GM12891 (cell line): Measurements from ENCODE around the gene C11orf98.

Experiments
- POLR2A ChIP-seq: IDR thresholded peaks from 2 replicates; pipeline ENCODE4 v1.6.1; 2011; ENCODE audit warnings: low read depth, low read length, control low read depth
- SPI1 ChIP-seq: IDR thresholded peaks from 2 replicates; pipeline ENCODE4 v1.6.1; 2011; ENCODE audit warnings: low read depth, low read length, control low read depth
- TAF1 ChIP-seq: IDR thresholded peaks from 2 replicates; pipeline ENCODE4 v1.6.1; 2011; ENCODE audit warnings: low read depth, low read length, control low read depth

GRCh38 chr11:62669420-62670161 lies 4.6 kb upstream of the C11orf98 start:
- TF ChIP-seq TAF1 (no peak), POLR2A (no peak), SPI1 (no peak)
